GM18951 (cell line): ENCODE data around the gene HLCS.

ENCODE experiments used
- POLR2A ChIP-seq: IDR thresholded peaks from 4 replicates; pipeline ENCODE4 v1.6.1; 2011; ENCODE audit warnings: mild to moderate bottlenecking; ENCODE audit not compliant: insufficient read length, insufficient read depth; ENCODE audit errors: extremely low read depth
- in situ Hi-C: fragments of 300-500 bp; cut with MboI; formaldehyde crosslinking; loops from one replicate; pipeline ENCODE4 v1.12.0; 2022; ENCODE audit warnings: low sequenced_read_pairs, mixed read lengths, inconsistent platforms; ENCODE audit not compliant: unreplicated experiment

Gene HLCS

GRCh38 chr21:36734367-36735200 lies 231.9 kb downstream of the HLCS start:
- in situ Hi-C loops = no loop called here
- TF ChIP-seq POLR2A = no peak

- in situ Hi-C loops = no loop called here
- TF ChIP-seq POLR2A = no peak
Observed at GRCh38 chr21:36733857-36734256, 232.6 kb downstream of the HLCS start.

DNA sequence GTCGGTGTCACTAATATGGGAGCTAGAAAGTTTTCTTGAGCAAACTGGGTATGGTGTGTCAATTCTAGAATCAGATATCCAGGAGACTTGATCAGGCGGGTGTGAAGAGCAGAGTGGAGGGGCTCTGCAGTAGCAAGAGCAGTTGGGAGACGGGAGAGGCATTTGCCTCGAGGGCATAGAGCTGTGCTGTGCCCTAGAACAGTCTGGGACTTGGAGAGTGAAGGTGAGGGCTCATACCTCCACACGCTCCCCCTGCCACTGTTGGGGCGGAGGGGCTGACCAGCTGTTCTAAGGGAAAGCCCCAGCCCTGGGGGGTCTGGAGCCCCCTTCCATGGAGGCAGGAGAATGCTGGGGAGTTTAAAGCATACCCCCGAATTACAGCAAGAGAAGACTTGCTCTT lies 233.7 kb downstream of the HLCS start:
- in situ Hi-C loops = no loop called here
- no peak for TF ChIP-seq POLR2A

DNA sequence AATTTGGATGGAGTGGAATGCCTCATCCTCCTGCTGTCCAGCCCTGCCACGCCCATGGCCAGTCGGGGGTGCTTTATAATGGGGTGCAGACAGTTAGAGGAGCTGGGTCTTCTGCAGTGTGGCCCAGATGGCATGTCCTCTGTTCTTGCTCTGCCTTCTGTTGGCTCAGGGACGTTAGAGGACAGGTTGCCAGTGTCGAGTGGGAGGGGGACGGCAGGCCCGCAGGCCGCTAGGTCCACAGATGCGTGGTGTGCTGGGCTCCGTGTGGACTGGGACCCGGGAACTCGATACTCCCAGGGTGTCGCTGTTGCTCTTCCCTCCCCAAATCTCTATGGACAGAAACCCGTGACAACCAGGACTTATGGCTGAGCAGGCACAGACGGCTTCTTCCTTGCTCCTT lies 234.3 kb downstream of the HLCS start:
- in situ Hi-C loops = no loop called here

GRCh38 chr21:36730291-36731281 lies 235.9 kb downstream of the HLCS start:
- no peak for TF ChIP-seq POLR2A
- in situ Hi-C loops = no loop called here

More for the DNA sequence above, 234.3 kb downstream of the HLCS start:
- TF ChIP-seq POLR2A = no peak

- no peak for TF ChIP-seq POLR2A
- in situ Hi-C loops = no loop called here
Observed at GRCh38 chr21:36729310-36729970, 237.0 kb downstream of the HLCS start.

DNA sequence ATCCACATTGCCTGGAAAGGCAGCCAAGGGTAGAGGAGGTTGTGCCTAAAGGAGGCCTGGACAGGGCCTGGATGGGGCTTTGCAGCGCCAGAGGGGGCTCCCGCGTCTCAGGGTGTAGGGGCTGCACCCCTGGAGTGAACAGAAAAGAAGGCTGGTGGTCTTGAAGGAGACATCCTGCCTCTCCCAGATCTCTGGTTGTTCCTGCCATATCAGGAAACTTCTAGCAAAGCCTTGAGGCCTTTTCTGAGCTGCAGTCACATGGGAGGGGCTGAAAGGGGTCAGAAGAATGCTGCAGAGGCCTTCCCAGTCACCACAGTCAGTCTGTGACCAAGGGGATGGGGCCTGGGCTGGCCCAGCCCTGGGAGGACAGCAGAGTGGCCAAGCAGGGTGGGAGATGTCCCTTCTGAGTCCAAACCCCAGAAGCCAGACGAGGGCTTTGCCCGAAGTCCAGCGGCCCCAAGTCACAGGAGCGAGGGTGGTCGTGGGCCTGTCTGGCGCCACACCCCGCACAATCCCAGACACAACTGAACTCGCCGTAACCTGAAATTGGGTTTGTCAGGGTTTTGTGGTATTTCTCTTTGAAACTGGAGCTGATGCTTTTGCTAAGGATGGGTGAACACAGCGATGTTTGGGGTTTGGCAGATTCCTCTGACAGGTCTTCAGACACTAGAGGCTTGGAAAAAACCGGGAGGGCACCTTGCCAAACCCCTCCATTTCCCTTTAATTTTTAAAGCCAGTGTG lies 237.9 kb downstream of the HLCS start:
- in situ Hi-C loops = no loop called here
- no peak for TF ChIP-seq POLR2A

GRCh38 chr21:36727866-36728265 lies 238.6 kb downstream of the HLCS start:
- in situ Hi-C loops = no loop called here
- no peak for TF ChIP-seq POLR2A

- TF ChIP-seq POLR2A = no peak
- in situ Hi-C loops = no loop called here
Observed at GRCh38 chr21:36725793-36726386, 240.6 kb downstream of the HLCS start.

GRCh38 chr21:36724660-36725059 lies 241.8 kb downstream of the HLCS start:
- in situ Hi-C loops = no loop called here
- TF ChIP-seq POLR2A = no peak

GRCh38 chr21:36723371-36723881 lies 243.0 kb downstream of the HLCS start:
- in situ Hi-C loops = no loop called here
- no peak for TF ChIP-seq POLR2A
